ENCODE results near the gene IFI27L2.

Gene IFI27L2

GRCh38 chr14:94121485-94121884 lies 7.9 kb downstream of the IFI27L2 start:
- DNase-seq = no peak

DNA sequence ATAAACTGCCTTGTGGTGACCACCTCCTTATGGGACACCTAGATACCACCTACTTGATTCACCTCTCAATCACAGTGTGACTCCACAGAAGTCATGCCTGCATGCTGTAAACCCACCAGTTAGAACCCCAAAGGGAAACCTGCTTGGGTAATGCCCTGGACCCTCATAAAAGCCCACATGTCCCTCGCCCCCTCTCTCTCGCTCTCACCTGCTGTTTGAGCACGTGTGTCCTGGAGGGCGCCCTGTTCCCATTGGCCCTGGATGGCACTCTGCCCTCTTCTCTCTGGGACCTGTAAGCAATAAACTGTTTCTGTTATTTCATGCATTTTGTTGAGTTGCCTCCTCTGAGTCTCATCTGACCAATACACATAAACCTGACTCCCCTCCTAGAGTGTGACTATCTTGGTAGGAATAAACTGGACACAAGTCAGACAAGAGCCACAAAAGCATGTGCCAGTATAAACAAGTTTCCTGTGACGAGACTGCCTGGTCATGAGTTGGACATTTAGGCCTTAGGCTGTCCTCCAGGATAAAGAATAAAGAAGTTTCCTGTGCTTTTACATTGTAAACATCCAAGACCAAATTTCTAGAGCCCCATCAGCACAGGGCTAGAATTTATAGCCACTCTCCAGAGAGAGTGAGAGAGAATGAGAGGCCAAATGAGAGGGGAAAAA lies 8.6 kb downstream of the IFI27L2 start:
- no peak for DNase-seq

GRCh38 chr14:94119071-94119470 lies 10.3 kb downstream of the IFI27L2 start:
- DNase-seq = no peak

GRCh38 chr14:94117856-94118255 lies 11.5 kb downstream of the IFI27L2 start:
- DNase-seq = no peak

GRCh38 chr14:94116701-94117100 lies 12.7 kb downstream of the IFI27L2 start:
- DNase-seq = no peak

DNA sequence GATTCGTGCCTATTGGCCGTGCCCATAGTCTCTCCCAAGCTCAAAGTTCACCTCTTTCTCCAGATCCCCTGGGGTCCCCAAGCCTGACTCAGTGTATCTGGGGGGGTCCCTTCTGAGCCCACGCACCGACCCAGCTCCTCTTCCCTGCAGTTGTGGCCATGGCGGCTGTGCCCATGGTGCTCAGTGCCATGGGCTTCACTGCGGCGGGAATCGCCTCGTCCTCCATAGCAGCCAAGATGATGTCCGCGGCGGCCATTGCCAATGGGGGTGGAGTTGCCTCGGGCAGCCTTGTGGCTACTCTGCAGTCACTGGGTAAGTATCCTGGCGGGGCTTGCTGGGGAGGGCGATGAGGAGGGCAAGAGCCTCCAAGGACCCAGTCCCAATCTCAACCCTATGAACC lies 13.8 kb downstream of the IFI27L2 start:
- DNase-seq = no peak

DNA sequence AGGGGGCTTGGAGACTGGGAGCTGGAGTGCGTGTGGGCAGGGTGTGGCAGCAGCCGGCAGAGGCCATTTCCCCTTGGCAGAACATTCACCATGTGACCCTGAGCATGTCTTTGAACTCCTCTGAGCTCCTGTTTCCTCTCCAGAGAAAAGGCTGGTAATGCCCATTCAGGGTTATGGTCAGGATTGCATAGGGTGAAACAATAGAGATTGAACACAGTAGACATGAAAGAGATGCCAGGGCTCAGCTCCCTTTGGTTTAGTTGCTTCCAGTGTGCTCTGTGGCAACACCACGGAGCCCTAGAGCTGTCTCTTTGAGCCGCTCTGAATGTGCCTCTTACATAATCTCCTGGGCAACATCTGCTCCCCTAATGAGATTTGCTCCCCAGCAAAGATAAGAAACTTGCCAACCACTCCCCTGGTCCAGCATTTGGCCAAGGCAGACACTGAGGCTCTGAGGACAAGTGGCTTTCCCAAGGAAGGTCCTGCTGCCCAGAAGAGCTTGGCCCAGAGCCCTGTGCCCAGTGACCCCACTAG lies 14.3 kb downstream of the IFI27L2 start:
- DNase-seq = no peak

DNA sequence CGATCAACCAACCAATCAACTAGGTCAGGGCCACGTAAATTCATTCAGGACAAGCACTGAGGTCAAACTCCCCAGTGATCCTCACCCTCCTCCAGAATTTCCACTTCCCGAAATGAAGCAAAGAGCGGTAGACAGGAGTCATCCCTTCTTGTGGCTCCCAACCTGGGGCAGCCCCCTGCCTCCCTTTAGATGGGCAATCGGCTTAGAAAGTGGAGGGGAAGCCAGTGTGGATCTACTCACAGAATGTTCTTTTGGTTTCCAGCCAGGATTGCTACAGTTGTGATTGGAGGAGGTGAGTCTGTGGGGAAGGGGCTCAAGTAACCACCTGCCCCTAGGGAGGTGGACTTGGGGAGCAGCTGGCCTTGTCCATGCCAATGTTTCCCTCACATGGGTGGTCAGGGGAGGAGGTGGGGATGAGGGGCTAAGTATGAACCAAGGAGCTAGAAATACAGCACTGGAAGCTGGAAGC lies 14.8 kb downstream of the IFI27L2 start:
- no peak for DNase-seq

DNA sequence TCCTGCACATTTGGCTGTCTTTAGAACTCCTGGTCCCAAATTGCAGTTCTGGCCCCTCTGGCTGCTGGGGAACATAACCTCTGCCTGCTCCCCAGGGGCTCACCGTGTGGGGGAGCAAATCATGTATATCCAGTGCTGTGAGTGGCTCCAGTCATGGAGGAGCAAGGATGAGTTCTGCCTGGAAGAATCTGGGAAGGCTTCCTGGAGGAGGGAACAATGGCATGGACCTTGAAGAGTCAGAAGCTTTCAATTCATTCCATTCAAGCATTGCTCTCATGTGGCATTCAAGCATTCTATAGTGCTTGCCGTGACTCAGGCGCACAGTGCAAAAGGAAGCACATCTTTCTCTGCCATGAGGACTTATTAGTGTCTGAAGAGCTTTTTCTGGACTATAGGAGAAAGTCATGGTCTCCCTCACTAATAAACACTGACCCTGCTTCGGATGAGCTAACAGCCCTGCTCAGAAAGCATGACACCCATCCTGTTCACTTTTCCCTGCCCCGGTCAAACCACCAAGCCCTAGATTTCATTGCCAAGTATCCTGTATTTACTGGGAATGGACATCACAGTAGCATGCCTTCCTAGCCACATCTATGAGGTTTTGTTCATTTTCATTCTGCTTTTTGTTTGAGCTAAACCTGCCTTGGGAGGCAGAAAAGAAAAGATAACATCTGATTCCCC lies 15.4 kb downstream of the IFI27L2 start:
- DNase-seq = no peak

DNA sequence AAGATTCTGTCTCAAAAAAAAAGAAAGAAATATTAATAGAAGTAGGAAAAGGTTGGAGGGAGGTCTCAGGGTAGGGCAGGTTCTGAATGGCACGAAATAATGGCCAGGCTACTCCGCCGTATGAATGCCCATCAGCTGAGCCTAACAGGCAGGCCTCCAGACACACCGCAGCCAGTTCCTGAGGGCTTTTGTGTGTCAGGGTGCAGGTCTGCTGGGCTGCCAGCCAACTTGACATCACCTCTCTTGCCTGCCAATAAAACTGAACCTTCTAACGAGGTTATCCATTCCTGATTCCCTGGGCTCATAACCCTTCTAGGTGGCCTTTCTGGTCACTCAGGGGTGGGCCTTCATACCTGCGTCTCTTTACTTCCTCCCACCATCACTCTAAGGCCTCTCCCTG lies 15.9 kb downstream of the IFI27L2 start:
- no peak for DNase-seq

- no peak for DNase-seq
These were observed 16.3 kb downstream of the IFI27L2 start for GRCh38 chr14:94113073-94113472.

DNA sequence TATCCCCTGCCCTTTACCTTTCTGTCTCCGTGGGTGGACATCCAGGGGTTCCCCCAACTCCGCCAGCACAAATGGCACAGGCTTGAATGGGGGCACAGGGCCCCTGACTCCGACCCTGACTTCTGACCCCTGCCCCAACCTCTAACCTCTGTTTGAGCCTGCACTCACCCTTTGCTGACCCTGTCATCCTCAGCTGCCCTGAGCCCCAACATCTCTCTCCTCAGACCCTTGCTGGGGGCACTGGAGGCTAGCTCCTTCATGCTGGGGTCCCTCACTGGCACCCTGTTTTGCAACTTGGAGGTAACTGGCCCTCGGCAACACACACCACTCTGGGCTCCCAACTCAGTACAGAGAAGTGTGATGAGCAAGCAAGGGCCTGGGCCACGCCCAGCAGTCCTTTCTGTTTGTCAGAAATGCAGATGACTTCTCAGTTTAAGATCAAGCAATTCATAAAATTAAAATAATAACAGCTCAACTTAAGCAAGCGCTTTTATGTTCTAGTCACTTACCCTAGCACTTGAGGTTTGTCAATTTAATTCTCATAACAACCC lies 16.8 kb downstream of the IFI27L2 start:
- DNase-seq = no peak

GRCh38 chr14:94111276-94112095 lies 17.9 kb downstream of the IFI27L2 start:
- DNase-seq = no peak

DNA sequence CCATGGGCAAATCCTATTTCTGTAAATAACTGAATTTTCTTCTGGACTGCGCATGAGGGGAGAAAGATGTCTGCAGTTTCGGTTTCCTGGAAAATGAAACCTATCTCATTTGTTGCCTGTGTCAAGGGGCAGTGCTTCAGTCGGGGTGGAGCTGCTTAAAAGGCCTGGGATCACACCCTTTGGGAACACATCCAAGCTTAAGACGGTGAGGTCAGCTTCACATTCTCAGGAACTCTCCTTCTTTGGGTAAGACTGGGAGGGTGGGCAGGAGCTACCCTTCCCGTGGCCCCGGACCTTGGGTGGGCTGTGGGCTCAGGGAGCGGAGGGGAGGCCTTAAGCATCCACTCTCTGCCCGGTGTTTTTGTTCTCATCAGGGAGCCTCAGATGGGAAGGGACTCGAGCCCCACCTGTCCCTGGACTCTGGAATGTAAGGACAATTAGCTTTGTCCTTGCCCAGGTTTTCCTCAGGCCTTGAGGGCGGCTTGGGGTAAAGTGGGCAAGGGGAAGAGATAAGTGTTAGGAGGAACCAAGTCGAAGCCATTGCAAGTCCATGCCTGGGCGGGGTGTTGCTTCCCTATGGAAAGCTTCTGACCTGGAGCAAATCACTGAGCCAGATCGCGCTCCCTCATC lies 18.7 kb downstream of the IFI27L2 start, which contains the start of gene IFI27:
Gene IFI27, plus strand, starts transcription at position 185 of the 630 bp plus-strand sequence.
- no peak for DNase-seq

GRCh38 chr14:94109915-94110250 lies 19.5 kb downstream of the IFI27L2 start:
- no peak for DNase-seq

DNA sequence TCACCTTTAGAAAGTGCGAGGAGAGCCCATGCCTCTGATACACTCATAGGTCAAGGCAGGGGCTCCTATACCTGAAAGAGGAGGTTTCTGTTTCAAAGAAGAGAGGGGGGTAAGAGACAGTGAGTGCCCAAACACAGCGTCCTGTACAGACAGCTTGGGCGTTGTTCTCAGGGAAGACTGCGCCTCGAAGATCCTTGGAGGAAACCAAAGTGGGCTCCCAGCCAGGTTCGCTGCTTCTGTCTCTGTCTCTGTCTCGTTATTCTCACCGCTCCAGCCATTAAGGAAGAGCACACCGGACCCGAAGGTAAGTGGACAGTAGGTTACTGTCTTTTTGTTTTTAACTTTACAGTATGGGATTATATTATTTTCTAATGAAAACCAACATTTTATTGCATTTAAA lies 24.7 kb downstream of the IFI27L2 start:
- DNase-seq = no peak

DNA sequence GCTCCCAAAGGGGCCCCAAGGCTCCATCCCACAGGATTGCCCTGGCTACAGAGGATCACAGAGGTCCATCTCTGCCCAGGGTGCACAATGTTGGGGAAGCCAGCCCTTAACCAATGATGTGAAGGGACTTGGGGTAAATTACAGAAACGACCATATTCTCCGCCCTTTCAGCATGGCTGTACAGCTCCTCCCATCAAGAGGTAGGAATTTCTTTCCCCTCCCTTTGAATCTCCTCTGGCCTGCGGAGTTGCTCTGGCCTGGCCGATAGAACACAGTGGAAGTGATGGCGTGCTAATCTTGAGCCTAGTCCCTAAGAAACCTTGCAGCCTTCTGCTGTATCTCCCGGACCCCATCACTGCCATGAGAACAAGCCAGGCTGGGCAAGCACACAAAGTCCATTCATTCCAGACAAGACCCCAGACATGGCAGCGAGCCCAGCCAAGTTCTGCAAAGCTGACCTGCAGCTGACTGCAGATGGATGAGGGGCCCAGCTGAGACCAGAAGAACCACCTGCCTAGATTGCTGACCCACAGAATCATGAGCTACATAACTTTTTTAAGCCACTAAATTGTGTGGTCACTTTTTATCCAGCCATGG lies 25.8 kb downstream of the IFI27L2 start:
- no peak for DNase-seq

DNA sequence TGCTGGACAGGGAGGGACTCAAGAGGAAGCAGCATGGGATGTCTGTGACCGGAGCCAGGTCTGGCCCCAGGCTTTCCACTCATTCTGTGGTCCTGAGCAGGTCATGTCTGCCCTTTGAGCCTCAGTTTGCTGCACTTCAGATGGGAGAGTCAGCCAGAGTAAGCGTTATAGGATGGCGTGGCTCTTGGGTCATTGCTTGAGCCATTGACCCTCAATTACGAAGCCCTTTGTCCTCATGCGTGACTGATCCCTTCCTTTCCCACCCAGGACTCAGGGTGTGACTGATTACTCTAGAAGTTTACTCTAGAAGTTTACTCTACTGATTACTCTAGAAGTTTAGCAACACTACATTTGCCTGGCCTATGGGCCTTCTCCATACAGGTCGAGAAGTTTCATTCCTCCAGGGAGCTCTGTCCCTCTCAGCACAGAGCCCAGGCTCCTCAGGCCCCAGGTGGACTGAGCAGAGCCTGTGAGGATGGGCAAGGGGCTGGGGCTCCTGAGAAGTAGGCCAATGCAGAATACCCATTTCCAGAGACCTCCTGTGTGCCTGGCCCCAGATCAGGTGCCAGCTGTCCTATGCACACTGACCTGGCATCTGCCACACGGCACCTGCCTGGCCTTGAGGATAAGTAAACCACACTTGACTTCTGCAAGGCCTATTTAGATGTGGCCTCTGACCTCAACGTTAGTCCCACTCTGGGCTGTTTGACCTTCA lies 26.5 kb downstream of the IFI27L2 start:
- DNase-seq = no peak

- no peak for DNase-seq
These were observed 27.7 kb downstream of the IFI27L2 start for GRCh38 chr14:94101748-94102147.

DNA sequence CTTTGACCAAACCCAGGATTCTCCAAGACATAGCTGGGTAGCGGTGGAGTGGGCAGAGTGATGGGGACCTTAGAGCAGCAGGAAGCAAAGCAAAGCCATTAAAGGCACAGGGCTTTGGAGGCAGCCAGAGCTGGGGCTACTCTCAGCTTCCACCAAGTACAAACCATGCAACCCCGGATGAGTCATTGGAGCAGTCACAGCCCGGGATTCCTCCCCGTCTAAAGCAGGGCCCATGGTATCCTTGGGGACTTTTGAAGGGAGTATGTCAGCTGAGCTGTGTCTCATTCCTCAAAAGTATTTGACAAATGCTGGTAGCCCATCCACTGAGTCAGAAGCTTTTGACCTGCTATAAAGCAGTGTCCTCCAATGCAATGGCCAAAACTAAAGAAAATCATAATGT lies 28.6 kb downstream of the IFI27L2 start:
- DNase-seq = no peak

DNA sequence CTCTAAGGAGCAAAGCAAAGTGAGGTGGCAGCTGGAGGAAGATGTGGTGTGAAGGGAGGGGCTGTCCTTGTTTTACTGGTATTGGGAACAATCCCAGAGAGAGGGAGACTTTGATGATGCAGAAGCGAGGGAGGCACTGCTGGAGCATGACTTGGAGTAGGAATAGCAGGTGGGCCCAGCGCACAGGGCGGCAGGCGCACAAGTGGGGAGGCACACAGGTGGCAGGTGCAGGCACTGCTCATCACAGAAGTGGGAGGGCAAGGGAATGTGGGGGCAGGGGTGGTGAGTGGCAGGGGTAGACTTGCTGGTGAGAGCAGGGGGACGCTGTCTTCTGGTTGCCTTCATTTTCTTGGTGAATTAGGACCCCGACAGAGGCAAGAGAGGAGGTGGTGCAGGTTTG lies 30.4 kb downstream of the IFI27L2 start:
- no peak for DNase-seq

Measured in effector CD8-positive, alpha-beta T cell (primary cell).